ENCODE results near the gene RSPH6A. TPM values are rescaled to one million over a fixed set of nuclear protein-coding genes. Genes with fewer than 3 reads are reported as not detected.

Gene RSPH6A
- total RNA-seq, 1 experiment from 2014 or later = 0.39 TPM

GRCh38 chr19:45862564-45863334 is 47.6 kb upstream of the RSPH6A start, which contains the start of gene SYMPK (continued):
- TF ChIP-seq ARID4B (CRISPR knock-in tag; IDR thresholded peaks at IDR 0.05; ENCODE audit: borderline replicate concordance) (peak; percentile 92; the same call in 1 of the 2 replicates), NR2C2 (CRISPR knock-in tag; IDR thresholded peaks at IDR 0.05) (no peak), RELA (CRISPR knock-in tag; IDR thresholded peaks at IDR 0.05; ENCODE audit: borderline replicate concordance) (no peak), TEAD1 (CRISPR knock-in tag; IDR thresholded peaks at IDR 0.05) (peak; percentile 60), EMX1 (CRISPR knock-in tag; IDR thresholded peaks at IDR 0.05) (no peak), ZNF425 (CRISPR knock-in tag; conservative IDR thresholded peaks at IDR 0.05) (no peak), E2F1 (CRISPR knock-in tag; IDR thresholded peaks at IDR 0.05) (no peak), MXD4 (CRISPR knock-in tag; IDR thresholded peaks at IDR 0.05; ENCODE audit: borderline replicate concordance) (no peak), GRHL2 (CRISPR knock-in tag; IDR thresholded peaks at IDR 0.05; ENCODE audit: insufficient replicate concordance, severe bottlenecking) (no peak), ZNF416 (CRISPR knock-in tag; IDR thresholded peaks at IDR 0.05) (no peak), HMGXB4 (CRISPR knock-in tag; IDR thresholded peaks at IDR 0.05) (peak; percentile 87; the same call in 1 of the 2 replicates), MLX (CRISPR knock-in tag; IDR thresholded peaks at IDR 0.05) (no peak), GTF2I (CRISPR knock-in tag; conservative IDR thresholded peaks at IDR 0.05) (peak; percentile 96), ELF4 (CRISPR knock-in tag; IDR thresholded peaks at IDR 0.05; ENCODE audit: low read depth) (no peak), NFYB (CRISPR knock-in tag; conservative IDR thresholded peaks at IDR 0.05; ENCODE audit: low read depth) (0 out of 2 replicates have a peak, but pooled peaks have one; percentile 10), OVOL2 (CRISPR knock-in tag; IDR thresholded peaks at IDR 0.05; ENCODE audit: borderline replicate concordance) (no peak), ZNF671 (CRISPR knock-in tag; IDR thresholded peaks at IDR 0.05) (no peak), SMAD4 (CRISPR knock-in tag; IDR thresholded peaks at IDR 0.05) (no peak), TCF7 (CRISPR knock-in tag; IDR thresholded peaks at IDR 0.05; ENCODE audit: low read depth) (no peak; the same call in 1 of the 2 replicates), CREB1 (CRISPR knock-in tag; IDR thresholded peaks at IDR 0.05) (no peak), ATF1 (CRISPR knock-in tag; IDR thresholded peaks at IDR 0.05) (no peak), NR1H2 (CRISPR knock-in tag; IDR thresholded peaks at IDR 0.05) (no peak), AR (CRISPR knock-in tag; IDR thresholded peaks at IDR 0.05) (0 out of 2 replicates have a peak, but pooled peaks have one; percentile 38), ERG (CRISPR knock-in tag; IDR thresholded peaks at IDR 0.05) (no peak), TEAD4 (CRISPR knock-in tag; IDR thresholded peaks at IDR 0.05) (no peak)

Measured in WTC11 (cell line).